ENCODE measurements around the gene PRKCE.
"Not testable (repeated sequence)": the region's sequence is repeated elsewhere in the genome, so short reads cannot be mapped to it uniquely, and the experiment has no call there.

The PRKCE gene

DNA sequence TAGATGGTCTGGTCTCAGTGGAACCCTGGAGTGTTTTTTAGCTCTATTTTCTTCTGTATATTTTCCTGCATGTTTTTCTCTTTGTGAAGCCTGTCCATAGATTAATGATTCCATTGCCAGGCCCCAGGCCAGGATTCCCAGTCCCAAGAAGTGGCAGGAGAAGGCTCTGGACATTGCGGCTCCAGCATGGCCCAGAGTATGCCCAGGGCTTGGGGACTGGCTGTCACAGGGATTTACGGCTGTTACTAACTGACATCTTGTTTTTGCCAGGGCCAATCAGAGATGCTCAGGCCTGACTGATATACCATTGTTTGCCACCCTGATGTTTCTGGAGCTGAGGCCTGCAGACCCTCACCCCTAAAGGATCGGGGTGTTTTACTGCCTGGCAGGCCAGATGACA is 59.0 kb downstream of the PRKCE start:
- TF ChIP-seq, protein P1, sequence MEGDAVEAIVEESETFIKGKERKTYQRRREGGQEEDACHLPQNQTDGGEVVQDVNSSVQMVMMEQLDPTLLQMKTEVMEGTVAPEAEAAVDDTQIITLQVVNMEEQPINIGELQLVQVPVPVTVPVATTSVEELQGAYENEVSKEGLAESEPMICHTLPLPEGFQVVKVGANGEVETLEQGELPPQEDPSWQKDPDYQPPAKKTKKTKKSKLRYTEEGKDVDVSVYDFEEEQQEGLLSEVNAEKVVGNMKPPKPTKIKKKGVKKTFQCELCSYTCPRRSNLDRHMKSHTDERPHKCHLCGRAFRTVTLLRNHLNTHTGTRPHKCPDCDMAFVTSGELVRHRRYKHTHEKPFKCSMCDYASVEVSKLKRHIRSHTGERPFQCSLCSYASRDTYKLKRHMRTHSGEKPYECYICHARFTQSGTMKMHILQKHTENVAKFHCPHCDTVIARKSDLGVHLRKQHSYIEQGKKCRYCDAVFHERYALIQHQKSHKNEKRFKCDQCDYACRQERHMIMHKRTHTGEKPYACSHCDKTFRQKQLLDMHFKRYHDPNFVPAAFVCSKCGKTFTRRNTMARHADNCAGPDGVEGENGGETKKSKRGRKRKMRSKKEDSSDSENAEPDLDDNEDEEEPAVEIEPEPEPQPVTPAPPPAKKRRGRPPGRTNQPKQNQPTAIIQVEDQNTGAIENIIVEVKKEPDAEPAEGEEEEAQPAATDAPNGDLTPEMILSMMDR (IDR thresholded peaks at IDR 0.05; ENCODE audit: insufficient read depth, low read depth, low read length, missing control alignments): no peak
- DNase-seq (ENCODE audit: low read depth): no peak
- H3K4me3 ChIP-seq (ENCODE audit: low read length): no peak overlapping the region

DNA sequence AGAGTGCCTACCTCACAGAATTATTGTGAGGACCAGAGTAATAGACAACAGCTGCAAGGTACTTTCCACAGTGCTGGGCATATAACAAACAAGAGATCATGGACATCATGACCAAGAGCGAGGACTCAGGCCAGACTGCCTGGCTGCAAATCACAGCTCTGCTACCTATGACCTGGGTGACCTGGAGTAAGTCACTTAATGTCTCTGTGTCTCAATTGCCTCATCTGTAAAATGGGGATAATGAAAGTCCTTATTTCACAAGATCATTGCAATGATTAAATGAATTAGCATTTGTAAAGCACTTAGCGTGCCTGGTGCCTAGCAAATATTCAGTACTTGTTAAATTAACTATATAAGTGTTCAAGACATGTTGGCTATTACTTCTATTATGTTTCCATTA is 59.7 kb downstream of the PRKCE start:
- no peak overlapping the region for H3K4me3 ChIP-seq (ENCODE audit: low read length)
- TF ChIP-seq, protein P1 (IDR thresholded peaks at IDR 0.05; ENCODE audit: insufficient read depth, low read depth, low read length, missing control alignments): no peak
- no peak for DNase-seq (ENCODE audit: low read depth)

DNA sequence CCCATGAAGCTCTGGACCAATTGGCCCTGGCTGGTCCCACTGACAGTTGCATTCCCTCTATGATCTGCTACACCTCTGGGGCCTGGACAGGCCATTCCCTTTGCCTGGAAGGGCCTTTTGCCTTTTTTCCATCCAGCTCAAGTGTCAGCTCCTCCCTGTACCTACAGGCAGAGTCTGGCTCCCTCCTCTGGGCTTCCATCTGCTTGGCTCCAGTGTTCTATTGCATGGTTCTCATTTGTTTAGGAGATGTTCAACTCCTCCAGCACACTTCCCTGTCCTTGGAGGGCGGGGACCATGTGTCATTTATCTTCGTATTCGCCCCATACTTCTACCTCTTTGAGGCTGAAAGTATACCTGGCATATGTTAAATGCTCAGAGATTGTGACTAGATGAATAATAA is 61.1 kb downstream of the PRKCE start:
- peak; percentile 24 for DNase-seq (ENCODE audit: low read depth)
- no peak overlapping the region for H3K4me3 ChIP-seq (ENCODE audit: low read length)
- TF ChIP-seq, protein P1 (IDR thresholded peaks at IDR 0.05; ENCODE audit: insufficient read depth, low read depth, low read length, missing control alignments): peak; percentile 48

DNA sequence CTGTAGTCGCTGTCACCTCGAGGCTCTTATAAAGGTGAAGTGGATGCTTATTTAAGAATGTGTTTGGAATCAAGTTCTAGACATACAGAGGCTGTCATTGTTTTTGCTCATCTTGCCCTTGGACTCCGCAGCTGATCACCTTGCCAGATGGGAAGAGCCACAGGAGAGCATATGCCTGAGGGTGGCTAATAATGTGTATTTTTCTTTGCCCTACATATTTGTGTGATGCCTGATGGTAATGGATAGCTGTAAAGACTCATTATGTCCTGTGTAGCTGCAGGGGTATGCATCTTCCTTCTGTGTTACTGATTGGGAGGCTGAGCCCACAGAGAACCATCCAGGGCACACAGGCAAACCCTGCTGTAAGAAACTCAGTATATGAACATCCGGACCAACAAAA is 61.7 kb downstream of the PRKCE start:
- no peak overlapping the region for H3K4me3 ChIP-seq (ENCODE audit: low read length)
- TF ChIP-seq, protein P1 (IDR thresholded peaks at IDR 0.05; ENCODE audit: insufficient read depth, low read depth, low read length, missing control alignments): no peak
- no peak for DNase-seq (ENCODE audit: low read depth)

DNA sequence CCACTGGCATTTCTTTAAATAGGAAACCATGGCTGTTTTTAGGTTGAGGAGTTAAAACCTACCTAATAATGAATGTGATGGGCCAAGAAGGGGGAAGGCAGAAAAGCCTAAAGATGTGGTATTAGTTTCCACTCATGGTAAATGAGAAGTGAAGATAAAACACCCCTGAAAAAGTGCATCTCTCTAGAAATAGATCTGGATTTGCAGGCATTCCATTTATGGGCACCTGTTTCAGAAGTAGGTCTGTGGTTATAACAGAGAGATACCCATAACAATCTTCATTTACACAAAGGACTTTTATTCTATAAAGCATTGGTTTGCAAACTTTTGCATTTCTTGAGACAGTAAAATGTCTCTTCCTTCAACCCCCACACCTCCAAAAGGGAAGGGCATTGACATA is 62.1 kb downstream of the PRKCE start:
- no peak overlapping the region for H3K4me3 ChIP-seq (ENCODE audit: low read length)
- TF ChIP-seq, protein P1 (IDR thresholded peaks at IDR 0.05; ENCODE audit: insufficient read depth, low read depth, low read length, missing control alignments): no peak
- no peak for DNase-seq (ENCODE audit: low read depth)

DNA sequence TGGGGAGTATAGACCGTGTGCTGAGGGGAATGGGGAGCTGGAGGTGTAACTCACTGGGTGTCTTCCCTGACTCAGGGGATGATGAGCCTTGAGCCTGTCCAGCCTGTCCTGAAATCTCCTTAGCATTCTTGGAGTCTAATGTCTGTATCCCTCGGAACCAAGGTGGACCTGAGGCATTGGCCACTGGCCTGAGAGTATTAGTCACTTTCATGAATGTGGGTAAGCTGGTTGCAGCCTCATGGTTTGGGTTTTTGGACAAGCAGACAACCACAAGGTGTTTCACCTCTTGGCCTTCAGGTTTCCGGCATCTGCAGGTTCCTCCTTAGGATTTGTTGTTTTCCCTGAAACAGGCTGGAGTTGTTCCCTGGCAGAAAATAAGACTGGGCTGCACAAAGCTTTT is 63.2 kb downstream of the PRKCE start:
- TF ChIP-seq, protein P1 (IDR thresholded peaks at IDR 0.05; ENCODE audit: insufficient read depth, low read depth, low read length, missing control alignments): no peak
- DNase-seq (ENCODE audit: low read depth): no peak
- H3K4me3 ChIP-seq (ENCODE audit: low read length): no peak overlapping the region

DNA sequence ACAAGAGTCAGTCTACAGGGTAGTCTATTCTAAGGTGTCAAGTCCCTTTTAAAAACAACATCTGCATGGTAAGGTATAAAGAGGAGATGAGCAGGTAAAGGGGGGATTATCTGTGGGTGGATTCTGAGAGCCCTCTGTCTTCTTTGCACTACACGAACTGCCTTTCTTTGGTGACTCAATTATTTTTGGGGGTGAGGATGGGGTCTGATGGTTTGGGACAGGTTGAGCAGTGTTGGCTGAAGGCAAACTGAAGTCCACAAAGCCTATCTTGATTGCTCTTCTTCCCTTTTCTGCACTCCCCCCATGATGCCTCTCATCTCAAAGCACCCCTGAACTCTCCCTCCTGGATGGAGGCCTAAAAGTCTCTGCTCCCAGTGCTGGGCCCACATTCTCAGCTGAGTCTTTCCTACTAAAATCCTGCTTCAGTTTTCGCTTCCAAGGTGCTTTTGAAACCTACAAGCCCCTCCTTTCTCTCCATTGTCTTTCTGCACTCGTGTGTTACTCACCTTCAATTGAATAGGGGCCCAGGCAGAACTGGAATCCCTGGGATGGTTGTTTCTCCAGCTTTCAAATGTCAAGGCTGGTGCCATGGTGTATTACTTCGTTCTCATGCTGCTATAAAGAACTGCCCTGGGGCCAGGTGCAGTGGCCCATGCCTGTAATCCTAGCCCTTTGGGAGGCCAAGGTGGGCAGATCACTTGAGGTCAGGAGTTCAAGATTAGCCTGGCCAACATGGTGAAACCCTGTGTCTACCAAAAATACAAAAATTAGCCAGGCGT is 64.3 kb downstream of the PRKCE start:
- DNase-seq (ENCODE audit: low read depth): no peak
- TF ChIP-seq, protein P1 (IDR thresholded peaks at IDR 0.05; ENCODE audit: insufficient read depth, low read depth, low read length, missing control alignments): no peak
- H3K4me3 ChIP-seq (ENCODE audit: low read length): no peak overlapping the region

DNA sequence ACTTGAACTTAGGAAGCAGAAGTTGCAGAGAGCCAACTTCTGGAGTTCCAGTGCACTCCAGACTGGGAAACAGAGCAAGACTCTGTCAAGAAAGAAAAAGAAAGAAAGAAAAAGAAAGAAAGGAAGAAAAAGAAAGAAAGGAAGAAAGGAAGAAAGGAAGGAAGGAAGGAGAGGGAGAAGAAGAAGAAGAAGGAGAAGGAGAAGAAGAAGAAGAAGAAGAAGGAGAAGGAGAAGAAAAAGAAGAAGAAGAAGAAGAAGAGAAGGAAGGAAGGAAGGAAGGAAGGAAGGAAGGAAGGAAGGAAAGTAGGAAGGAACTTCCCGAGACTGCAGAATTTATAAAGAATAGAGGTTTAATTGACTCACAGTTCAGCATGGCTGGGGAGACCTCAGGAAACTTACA is 65.0 kb downstream of the PRKCE start:
- DNase-seq (ENCODE audit: low read depth); H3K4me3 ChIP-seq (ENCODE audit: low read length): not testable (repeated sequence)
